ENCODE results near the gene INCENP. TPM values are rescaled to one million over a fixed set of nuclear protein-coding genes. Genes with fewer than 3 reads are reported as not detected.
"Not testable (repeated sequence)": the region's sequence is repeated elsewhere in the genome, so short reads cannot be mapped to it uniquely, and the experiment has no call there.

The INCENP gene
- total RNA-seq = 10 to 100 TPM; 33.8 to 84.0 (median 53.1) TPM

DNA sequence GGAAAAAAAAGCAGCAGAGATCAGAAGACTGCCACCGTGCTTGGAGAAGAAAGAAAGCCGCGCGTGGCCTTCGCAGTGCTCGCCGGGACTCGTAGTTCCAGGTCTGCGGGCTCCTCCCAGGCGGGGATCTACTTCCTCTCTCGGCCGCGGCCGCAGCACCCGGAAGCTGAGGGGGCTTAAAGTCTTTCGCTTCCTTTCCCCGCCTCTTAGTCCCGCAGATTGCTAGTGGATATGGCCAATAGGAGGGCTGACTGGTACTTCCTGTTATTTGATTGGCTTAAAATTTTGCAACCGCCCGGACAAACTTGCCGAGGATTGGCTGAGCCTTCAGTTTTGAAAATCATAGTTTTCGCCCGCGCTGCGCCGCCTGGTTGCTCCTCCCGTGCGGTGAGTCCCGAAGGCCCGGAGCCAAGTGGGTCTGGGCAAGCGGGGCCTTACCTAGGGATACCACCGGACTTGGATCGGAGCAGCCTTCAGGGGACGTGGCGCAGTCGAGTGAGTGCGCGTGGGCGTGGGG lies at the start of gene INCENP:
TSS of gene INCENP (plus strand) at position 343 of the 517 bp plus-strand sequence. CDS start 4,151 bp downstream, outside the sequence.
- no peaks in the 10 kb centered on the region for H3K9me3 ChIP-seq
- peaks cover 2 to 11% (median 3%) of the 10 kb centered on the region in 3 donors for H3K36me3 ChIP-seq
- TF ChIP-seq, protein P1, sequence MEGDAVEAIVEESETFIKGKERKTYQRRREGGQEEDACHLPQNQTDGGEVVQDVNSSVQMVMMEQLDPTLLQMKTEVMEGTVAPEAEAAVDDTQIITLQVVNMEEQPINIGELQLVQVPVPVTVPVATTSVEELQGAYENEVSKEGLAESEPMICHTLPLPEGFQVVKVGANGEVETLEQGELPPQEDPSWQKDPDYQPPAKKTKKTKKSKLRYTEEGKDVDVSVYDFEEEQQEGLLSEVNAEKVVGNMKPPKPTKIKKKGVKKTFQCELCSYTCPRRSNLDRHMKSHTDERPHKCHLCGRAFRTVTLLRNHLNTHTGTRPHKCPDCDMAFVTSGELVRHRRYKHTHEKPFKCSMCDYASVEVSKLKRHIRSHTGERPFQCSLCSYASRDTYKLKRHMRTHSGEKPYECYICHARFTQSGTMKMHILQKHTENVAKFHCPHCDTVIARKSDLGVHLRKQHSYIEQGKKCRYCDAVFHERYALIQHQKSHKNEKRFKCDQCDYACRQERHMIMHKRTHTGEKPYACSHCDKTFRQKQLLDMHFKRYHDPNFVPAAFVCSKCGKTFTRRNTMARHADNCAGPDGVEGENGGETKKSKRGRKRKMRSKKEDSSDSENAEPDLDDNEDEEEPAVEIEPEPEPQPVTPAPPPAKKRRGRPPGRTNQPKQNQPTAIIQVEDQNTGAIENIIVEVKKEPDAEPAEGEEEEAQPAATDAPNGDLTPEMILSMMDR (IDR thresholded peaks at IDR 0.05) = peak in 2 of 6 experiments; percentile 11 to 14
- peak in 2 of 4 donors; percentile 49 to 55 for TF ChIP-seq POLR2A (IDR thresholded peaks at IDR 0.05)
- intact Hi-C loops (cut with DNase I) = no loop called here
- H3K4me3 ChIP-seq = peak within 1 kb of the TSS; percentile 67 to 97 (median 83)
- WGBS, 2 donors = 0 to 1% methylated on average over 17 to 25 of the region's 39 CpGs
- DNase-seq = peak; percentile 85
- peaks cover 17 to 31% (median 19%) of the 10 kb centered on the region in 3 donors for H3K4me1 ChIP-seq
- no peaks in the 10 kb centered on the region for H3K27me3 ChIP-seq
- H3K27ac ChIP-seq = peak within 1 kb of the TSS; percentile 86 to 94 (median 89)

DNA sequence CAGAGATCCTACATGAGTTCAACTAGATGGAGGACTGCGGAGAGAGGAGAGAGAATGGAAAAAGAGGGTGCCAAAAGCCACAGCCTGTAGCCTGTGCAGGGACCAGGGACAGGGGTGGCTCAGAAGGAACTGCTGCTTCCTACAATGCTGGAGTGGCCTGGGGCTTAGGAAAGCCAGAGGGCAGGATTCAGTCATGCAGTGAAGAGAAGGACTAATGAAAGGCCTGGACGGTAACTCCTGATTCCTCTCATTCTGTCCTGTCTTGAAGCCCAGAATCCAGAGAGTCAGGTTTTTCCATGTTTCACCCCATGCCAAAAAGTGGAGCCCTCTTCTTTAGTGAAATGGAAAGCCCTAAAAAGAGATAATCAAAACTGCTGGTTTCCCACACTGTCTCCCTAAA lies 48.4 kb upstream of the INCENP start:
- TF ChIP-seq POLR2A (IDR thresholded peaks at IDR 0.05) = no peak
- TF ChIP-seq, protein P1 (IDR thresholded peaks at IDR 0.05) = no peak
- 90 to 91% methylated on average over 2 of the region's 2 CpGs for WGBS, 2 donors
- H3K27ac ChIP-seq = no peak overlapping the region
- H3K9me3 ChIP-seq = no peaks in the 10 kb centered on the region
- no peaks in the 10 kb centered on the region for H3K4me1 ChIP-seq
- no peaks in the 10 kb centered on the region for H3K36me3 ChIP-seq
- H3K27me3 ChIP-seq = no peaks in the 10 kb centered on the region
- H3K4me3 ChIP-seq = no peak overlapping the region
- intact Hi-C loops (cut with DNase I) = no loop called here
- no peak for DNase-seq

DNA sequence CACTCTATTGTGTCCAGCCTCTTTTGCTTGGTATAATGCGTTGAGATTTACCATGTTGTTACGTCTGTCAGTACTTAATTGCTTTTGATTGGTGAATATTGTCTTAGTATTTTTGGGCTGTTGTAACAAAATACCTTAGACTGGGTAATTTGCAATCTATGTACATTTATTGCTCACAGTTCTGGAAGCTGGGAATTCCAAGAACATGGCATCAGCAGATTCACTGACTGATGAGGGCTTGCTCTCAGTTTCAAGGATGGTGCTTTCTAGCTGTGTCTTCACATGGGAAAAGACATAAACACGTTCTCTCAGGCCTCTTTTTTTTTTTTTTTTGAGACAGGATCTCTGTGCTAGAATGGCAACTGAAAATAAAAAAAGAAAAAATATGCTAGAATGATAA lies 46.7 kb upstream of the INCENP start:
- no peak overlapping the region for H3K27ac ChIP-seq
- TF ChIP-seq POLR2A (IDR thresholded peaks at IDR 0.05) = no peak
- TF ChIP-seq, protein P1 (IDR thresholded peaks at IDR 0.05) = no peak

DNA sequence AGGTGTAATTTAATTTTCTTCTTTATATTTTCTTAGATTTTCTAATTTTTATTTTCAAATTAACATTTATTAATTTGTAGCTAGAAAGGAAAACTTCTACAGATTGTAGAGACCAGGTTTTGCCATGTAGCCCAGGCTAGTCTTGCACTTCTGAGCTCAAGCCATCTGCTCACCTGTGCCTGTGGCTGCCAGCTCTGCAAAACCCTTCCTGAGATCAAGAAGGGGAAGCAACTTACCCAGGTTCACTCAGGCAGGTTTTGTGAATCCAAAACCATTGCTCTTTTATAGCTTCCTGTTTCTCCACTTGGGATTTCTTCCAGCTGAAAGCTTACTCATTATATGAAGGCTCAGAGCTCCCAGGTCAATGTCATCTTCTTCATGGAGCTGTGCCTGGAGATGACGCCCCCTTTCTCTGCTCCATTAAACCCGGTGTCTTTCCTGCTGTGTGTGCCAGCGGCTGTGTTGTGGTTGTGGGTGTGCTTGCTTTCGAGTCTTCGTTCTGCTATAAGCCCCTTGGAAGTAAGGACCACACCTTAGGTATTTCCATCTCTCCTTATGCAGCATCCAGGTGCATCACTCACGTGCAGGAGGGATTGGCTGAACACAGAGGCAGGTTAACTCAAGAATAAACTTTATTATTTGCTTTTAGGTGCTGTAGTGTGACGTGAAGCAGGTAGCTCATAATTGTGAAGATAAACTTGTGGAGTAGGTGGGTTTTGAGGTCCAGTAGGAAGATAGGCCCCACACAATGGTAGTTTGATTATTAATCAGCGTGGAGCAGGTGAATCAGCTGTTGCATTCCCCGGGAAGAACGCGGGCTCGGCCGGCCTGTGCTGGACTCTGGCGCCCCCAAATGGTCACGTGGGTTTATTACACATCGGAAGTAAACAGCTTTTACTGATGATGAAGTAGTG lies 42.2 kb upstream of the INCENP start:
- H3K4me1 ChIP-seq = peaks cover 0 to 8% (median 0%) of the 10 kb centered on the region in 3 donors
- H3K9me3 ChIP-seq = no peaks in the 10 kb centered on the region
- H3K27me3 ChIP-seq = no peaks in the 10 kb centered on the region
- H3K4me3 ChIP-seq = no peak overlapping the region
- DNase-seq = no peak
- WGBS, 2 donors = 9% methylated on average over 12 to 15 of the region's 16 CpGs
- TF ChIP-seq, protein P1 (IDR thresholded peaks at IDR 0.05) = peak; percentile 84 to 94 (median 89)
- TF ChIP-seq POLR2A (IDR thresholded peaks at IDR 0.05) = no peak
- no peaks in the 10 kb centered on the region for H3K36me3 ChIP-seq
- intact Hi-C loops (cut with DNase I) = loop anchor here (5.0 kb wide), 2 partner anchors 134 to 184 kb away; no protein-coding TSS in a partner anchor
- no peak overlapping the region for H3K27ac ChIP-seq

More for the DNA sequence above, 46.7 kb upstream of the INCENP start:
- H3K4me1 ChIP-seq = peaks cover 0 to 7% (median 0%) of the 10 kb centered on the region in 3 donors
- no peaks in the 10 kb centered on the region for H3K36me3 ChIP-seq
- DNase-seq = no peak
- WGBS, 2 donors = 71 to 84% methylated on average over 3 of the region's 3 CpGs
- H3K27me3 ChIP-seq = no peaks in the 10 kb centered on the region
- no peaks in the 10 kb centered on the region for H3K9me3 ChIP-seq
- no peak overlapping the region for H3K4me3 ChIP-seq
- intact Hi-C loops (cut with DNase I) = no loop called here

DNA sequence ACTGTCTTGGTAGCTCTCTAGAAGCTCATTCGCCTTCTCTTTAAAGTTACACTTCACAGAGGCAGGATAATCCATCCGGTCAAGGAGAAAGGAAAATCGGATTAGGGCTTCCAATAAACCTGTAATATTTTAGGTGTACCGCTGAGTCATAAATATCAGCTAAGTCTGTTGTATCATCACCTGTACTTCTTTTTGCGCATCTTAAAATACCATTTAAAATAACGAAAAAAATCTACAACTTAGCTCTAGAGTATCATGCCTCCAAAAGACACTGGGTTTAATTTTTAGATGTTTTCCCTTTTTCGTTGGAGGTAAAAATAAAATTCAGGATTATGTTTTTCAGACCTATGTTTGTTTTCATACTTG lies 41.5 kb upstream of the INCENP start:
- H3K9me3 ChIP-seq = no peaks in the 10 kb centered on the region
- no peaks in the 10 kb centered on the region for H3K36me3 ChIP-seq
- no peaks in the 10 kb centered on the region for H3K27me3 ChIP-seq
- H3K27ac ChIP-seq = no peak overlapping the region
- no peak for TF ChIP-seq POLR2A (IDR thresholded peaks at IDR 0.05)
- TF ChIP-seq, protein P1 (IDR thresholded peaks at IDR 0.05) = no peak
- DNase-seq = no peak
- WGBS, 2 donors = 26 to 29% methylated on average over 7 of the region's 7 CpGs
- intact Hi-C loops (cut with DNase I) = loop anchor here (5.0 kb wide), 2 partner anchors 135 to 185 kb away; no protein-coding TSS in a partner anchor
- H3K4me1 ChIP-seq = peaks cover 0 to 8% (median 0%) of the 10 kb centered on the region in 3 donors
- H3K4me3 ChIP-seq = no peak overlapping the region

DNA sequence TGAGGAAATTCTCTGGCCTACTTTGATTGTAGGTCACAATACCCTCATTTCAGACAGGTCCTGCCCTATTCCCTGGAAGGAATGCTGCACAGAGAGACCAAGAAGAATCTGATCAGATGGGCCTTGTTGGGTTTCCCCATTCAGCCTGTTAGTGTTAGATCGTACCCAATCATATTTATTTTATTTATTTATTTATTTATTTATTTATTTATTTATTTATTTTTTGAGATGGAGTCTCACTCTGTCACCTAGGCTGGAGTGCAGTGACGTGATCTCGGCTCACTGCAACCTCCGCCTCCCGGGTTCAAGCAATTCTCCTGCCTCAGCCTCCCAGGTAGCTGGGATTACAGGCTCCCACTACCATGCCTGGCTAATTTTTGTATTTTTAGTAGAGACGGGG lies 39.0 kb upstream of the INCENP start:
- H3K4me3 ChIP-seq, H3K9me3 ChIP-seq, H3K36me3 ChIP-seq, DNase-seq, H3K27me3 ChIP-seq, H3K27ac ChIP-seq, H3K4me1 ChIP-seq: not testable (repeated sequence)
- 93 to 95% methylated on average over 6 of the region's 6 CpGs for WGBS, 2 donors
- intact Hi-C loops (cut with DNase I) = loop anchor here (5.0 kb wide), 2 partner anchors 138 to 188 kb away; no protein-coding TSS in a partner anchor
